Fibroblast of skin of back (primary cell): Measurements from ENCODE around the gene FBXO34.
A peak's percentile ranks its signal among the peaks of the same experiment; 100 is the strongest.
"Not testable (repeated sequence)": the region's sequence is repeated elsewhere in the genome, so short reads cannot be mapped to it uniquely, and the experiment has no call there.

Experiments used
- DNase-seq: peaks from one replicate; pipeline ENCODE4 v3.0.0-alpha.2; 2013

Gene FBXO34

GRCh38 chr14:55309761-55310365, 38.6 kb downstream of the FBXO34 start:
- DNase-seq, result peak; percentile 31

GRCh38 chr14:55312379-55313030, 41.3 kb downstream of the FBXO34 start:
- DNase-seq, result not testable (repeated sequence)

- DNase-seq, result no peak
These were observed 42.3 kb downstream of the FBXO34 start for GRCh38 chr14:55313480-55313879.

- DNase-seq, result no peak
These were observed 43.2 kb downstream of the FBXO34 start for GRCh38 chr14:55314449-55314848.

- no peak for DNase-seq
These were observed 45.3 kb downstream of the FBXO34 start for GRCh38 chr14:55316564-55316963.

GRCh38 chr14:55317542-55318306, 46.5 kb downstream of the FBXO34 start:
- DNase-seq, result no peak

GRCh38 chr14:55318694-55319093, 47.5 kb downstream of the FBXO34 start:
- no peak for DNase-seq

- no peak for DNase-seq
These were observed 52.7 kb downstream of the FBXO34 start for GRCh38 chr14:55323910-55324309.

GRCh38 chr14:55324812-55325211, 53.6 kb downstream of the FBXO34 start:
- DNase-seq, result no peak

- DNase-seq, result no peak
These were observed 56.0 kb downstream of the FBXO34 start for GRCh38 chr14:55327179-55327578.

GRCh38 chr14:55328317-55328716, 57.1 kb downstream of the FBXO34 start:
- DNase-seq, result peak; percentile 15

GRCh38 chr14:55329999-55330710, 58.9 kb downstream of the FBXO34 start:
- no peak for DNase-seq

GRCh38 chr14:55332654-55333570, 61.7 kb downstream of the FBXO34 start:
- no peak for DNase-seq

- peak; percentile 8 for DNase-seq
These were observed 62.7 kb downstream of the FBXO34 start for GRCh38 chr14:55333711-55334485.

GRCh38 chr14:55336162-55336561, 64.9 kb downstream of the FBXO34 start:
- DNase-seq, result peak; percentile 22

GRCh38 chr14:55336691-55337090, 65.5 kb downstream of the FBXO34 start:
- DNase-seq, result no peak

GRCh38 chr14:55339770-55340169, 68.5 kb downstream of the FBXO34 start:
- no peak for DNase-seq

- no peak for DNase-seq
These were observed 69.3 kb downstream of the FBXO34 start for GRCh38 chr14:55340482-55340881.

GRCh38 chr14:55341781-55342180, 70.6 kb downstream of the FBXO34 start:
- no peak for DNase-seq

- DNase-seq, result not testable (repeated sequence)
These were observed 73.5 kb downstream of the FBXO34 start for GRCh38 chr14:55344582-55345163.

- no peak for DNase-seq
These were observed 75.8 kb downstream of the FBXO34 start for GRCh38 chr14:55347040-55347439.
